NCI-H146 (cell line): ENCODE results near the gene FLII.
A peak's percentile ranks its signal among the peaks of the same experiment; 100 is the strongest.

Experiments
- DNase-seq: peaks from one replicate; lab custom pipeline; 2025; lab: John Stamatoyannopoulos, UW

FLII gene

DNA sequence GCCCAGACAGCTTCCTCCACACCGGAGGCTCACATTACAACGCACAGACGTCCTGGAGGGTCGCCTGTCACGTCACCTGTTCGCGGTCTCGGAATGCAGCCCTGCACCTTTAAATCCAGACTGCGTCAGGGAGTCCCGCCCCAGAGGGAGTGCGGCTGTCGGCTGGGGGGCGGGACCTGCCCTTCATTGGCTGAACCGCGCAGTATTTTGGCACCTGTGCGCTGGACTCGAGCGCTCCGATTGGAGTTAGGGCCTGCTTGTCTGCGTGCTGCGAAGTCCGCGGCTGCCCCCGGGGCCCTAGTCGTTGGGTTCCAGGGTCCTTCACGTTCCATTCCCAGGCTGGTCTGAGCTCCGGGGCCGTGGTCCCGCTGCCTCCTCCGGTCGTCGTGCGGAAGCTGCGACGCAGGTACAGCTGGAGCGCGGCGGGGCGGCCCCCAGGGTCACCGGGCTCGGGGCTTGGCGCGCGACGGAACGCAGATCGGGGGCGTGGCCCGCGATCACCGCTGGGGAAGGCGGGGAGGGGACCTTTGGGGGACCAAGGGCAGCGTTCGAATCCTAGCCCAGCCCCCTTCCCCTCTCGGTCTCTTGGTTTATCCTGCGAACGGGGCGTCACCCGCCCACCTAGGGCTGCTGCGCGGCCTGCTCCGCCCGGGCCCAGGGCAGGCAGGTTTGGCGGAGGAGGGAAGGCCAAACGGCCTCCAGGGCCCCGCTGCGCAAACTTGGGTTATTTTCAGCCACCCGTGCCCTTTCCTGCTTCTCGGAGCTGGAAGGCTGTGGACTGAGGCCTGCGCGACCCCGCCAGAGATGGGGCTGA is 2.0 kb upstream of the FLII start, which contains the start of gene MIEF2:
TSS of gene MIEF2 (plus strand) at position 331 of the 814 bp plus-strand sequence. CDS start 2,059 bp downstream, outside the sequence.
- DNase-seq: peak; percentile 95

DNA sequence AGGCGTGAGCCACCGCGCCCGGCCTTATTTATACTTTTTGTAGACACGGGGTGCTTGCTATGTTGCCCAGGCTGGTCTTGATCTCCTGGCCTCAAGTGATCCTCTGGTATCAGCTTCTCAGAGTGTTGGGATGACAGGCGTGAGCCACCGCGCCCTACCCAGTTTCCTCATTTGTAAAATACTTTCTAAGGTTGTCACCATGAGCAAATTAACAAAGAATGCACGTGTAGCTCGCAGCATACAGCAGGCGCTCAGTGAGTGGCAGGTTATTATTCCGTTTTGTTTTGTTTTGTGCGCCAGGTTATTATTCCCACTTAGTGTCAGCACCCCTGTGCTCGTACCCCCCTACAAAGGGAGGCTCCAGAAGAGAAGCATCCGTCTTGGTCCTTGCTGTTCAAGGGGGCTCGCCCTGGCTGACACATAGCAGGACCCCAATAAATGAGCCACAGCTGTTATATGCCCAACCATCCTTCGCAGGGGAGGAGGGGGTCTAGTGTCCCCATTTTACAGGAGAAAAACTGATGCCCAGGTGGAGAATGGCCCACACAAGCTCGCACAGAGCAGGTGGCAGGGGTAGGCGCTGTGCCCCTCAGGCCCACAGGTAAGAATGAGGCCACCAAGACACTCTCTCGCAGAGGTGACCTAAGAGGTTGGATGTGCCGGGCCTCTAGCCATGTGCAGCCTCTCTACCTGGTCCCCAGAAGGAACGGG is 1.2 kb upstream of the FLII start:
- no peak for DNase-seq

DNA sequence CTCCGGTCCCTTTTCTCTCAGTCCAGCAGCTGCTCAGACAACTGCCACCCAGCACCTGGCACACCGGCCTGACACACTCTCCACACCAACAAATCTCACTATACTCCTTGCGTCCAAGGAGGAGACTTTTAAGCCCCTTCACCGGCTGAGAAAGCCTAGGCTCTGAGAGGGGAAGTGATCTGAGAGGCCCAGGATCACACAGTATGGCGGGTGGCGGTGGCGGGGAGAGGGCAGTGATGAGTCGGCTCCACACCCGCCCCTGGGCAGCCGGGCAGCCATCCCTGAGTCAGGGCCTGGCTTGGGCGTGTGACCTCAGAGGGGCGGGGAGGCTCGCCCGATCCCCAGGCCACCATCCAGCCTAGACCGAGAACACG is 569 bp downstream of the FLII start:
- peak; percentile 67 for DNase-seq

DNA sequence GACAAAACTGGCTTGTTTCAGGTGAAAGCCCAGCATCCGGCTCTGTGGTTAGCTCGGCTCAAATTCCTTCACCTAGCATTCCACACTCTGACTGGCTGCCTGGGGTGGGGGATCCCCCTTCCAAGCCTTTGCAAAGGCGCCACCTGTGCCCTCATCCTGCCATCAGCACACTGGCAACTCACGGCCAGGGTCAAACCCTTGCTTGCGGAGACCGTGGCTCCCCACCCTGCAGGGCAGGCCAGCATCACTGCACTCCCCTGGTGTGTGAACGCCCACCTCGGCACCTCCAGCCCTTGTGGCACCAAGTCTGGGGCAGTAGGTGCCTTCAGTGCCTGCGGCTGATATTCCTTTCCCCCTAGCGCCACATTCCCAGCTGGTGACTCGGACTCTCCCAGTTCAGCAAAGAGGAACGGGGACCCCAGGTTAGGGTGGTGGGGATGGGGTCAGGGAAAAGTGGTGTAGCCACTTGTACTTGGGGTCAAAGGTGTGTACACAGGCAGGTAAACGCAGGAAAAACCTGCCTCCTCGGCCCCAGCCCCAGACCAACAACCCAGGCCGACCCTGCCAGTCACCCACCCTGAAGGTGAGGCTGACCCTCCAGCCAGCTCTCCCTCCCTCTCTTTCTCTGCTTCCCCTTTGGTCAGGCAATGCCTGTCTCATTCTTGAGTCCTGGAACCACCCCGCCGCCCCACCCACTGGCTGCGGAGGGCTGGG is 1.1 kb downstream of the FLII start:
- no peak for DNase-seq

DNA sequence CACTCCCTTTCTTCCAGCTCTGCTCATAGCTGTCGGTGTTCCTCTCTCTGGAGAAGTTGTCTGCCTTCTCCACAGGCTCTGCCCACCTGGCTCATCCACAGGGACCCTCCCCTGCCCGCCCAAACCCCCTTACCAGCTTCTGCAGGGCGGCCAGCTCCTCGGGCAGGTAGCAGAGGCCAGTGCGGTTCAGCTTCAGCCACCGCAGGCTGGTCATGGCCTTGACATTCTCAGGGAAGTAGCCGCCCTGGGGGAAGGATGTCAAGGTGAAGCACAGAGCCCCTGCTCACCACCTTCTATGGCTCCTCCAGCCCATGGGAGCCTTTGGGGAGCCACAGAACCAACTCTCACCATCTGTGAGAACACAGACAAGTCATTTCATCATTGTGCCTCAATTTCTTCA is 1.8 kb downstream of the FLII start:
- no peak for DNase-seq

DNA sequence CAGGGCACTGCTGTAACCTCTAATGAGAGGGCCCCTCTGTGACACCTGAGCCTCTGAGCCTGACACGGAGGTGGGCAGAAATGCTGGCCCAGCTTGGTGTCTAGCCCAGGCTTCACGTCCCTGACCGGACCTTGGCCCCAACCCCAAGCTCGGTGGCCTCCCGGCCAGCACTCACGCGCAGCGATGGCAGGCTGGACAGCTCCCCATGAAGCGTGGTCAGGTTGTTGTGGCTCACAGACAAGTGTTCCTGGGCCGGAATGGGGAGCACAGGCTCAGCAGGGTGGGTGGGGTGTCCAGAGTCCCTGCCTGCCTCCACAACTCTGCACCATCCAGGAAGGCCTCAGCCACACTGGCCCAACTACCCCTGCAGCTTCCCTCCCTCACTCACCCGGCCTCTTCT is 2.2 kb downstream of the FLII start:
- no peak for DNase-seq

DNA sequence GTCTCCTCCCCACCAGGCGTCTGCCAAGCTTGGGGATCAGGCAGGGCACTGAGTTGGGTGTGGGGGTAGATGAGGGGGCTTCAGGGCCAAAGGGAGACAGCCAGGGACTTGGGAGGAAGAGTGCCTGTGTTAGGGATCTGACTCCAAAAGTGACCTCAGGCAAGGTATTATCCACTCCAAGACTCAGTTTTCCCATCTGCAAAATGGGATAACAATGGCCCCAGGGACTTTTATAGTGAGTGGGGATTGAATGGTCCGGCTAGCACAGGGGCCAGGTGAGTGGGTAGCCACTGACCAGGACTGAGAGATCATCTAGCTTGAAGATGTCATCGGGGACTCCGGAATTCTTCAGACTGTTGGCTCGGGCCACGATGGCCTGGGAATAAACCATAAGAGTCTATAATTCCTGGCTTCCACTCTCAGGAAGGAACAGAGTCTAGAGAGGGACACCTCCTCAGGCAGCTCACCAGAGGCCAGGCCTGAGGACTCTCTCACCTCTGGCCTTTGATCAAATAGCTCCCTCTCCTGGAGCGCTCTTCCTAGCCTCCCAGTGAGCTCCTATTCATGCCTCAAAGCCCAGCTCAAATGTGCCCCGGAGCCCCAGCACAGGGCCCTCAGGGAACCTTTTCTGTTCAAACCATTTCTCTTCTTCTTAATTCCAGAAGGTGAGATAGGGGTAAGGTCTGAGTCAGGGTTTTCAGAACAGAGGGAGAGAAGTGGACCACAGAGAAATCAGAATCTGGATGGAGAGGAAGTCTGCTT is 3.5 kb downstream of the FLII start:
- DNase-seq: no peak

DNA sequence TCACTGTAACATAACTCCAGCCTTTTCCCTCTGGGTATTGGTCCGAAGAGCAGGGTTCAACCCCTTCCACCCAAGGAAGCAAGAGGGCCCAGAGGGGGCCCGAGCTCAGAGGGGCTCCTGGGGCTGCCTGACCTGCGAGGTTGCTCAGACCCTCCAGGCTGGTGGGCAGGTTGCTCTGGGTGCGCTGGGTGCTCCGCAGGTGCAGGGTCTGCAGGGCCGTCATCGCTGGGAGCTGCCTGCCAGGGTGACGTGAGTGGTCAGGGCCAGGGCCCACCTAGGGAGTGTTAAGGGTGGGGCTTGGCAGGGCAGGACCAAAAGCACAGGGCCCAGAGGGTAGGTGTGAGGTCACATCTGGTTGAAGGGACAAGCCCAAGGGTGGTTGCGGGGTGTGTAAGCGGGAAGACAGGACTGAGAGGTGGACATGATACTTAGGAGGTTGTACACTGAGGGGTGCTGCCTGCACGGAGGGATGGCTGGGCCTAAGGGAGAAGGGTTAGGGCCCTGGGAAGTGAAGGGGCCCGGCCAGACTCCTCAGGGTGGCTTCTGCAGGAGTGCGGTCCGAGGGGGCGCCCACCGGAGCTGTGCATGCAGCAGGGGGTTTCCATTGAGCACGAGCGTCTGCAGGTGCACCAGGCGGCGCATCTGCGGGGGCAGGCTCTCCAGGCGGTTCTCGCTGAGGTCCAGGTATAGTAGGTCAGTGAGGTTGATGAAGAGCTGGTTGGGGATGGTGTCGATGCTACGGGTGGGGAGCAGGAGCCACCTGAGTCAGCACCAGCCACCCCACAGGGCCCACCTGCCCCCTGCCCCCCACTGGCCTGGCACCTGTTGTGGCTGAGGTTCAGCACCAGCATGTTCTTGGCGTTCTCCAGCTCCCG is 4.4 kb downstream of the FLII start:
- DNase-seq: no peak

DNA sequence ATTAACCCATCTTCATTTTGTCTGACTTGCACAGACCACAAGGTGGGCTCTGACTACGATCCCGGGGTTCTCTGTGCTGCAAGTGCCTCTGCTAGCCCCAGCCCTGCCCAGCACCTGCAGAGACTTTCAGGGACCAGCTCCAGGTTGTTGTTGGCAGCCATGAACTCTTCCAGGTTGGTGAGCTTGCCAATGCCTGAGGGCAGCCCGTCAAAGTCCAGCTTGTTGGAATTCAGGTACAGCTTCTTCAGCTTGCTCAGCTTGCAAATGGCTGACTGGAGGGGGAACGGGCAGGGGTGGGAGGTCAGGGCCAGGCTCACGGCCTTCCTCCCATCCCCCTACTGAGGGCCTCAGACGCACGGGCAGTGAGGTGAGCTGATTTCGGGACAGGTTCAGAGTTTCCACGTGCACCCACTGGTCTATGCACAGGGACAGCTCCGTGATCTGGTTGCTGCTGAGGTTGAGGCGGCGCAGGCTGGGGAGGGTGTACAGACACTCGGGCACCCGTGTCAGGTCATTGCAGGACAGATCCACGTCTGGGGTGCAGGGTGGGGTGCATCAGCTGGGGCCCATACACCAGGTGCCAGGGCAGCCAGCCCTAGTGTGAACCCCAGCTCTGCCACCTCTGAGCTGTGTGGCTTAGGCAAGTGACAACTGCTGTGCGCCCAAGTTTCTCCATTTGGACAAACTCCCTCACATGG is 5.2 kb downstream of the FLII start:
- DNase-seq: no peak

DNA sequence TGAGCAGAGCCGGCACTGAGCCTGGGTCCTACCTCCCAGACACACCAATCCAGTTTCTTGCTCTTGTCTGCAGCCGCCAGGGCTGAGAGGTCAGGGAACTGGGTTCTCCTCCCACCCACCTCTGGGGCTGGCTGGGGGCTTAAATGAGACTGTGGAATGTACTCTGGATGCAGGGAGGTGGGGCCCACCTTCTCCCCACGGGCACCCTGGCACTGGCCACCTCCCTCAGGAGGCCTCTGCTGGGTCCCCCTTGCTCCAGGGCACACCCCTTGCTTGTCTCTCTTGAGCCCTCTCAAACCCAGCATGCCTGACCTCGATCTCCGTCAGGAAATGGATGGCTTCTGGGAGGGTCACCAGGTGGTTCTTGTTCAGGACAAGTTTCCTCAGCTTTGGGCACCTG is 6.4 kb downstream of the FLII start:
- no peak for DNase-seq

DNA sequence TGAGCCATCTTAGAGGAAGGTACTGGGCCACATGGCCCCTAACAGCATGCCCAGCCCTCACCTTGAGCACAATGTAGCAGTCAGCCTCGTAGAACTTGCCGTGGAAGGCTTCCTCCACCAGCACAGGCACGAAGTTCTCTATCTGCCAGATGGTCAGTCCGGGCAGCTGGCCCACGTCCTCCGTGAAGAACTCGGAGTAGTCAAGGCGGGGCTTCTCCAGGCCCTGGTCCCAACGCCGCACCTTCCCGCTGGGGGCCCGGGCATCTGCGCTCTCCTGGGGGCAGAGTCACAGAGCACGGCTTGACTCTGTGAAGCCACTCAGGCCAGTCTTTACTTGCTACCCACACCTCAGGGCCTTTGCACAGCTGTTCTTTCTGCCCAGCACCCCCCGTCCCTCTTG is 7.3 kb downstream of the FLII start:
- DNase-seq: no peak

DNA sequence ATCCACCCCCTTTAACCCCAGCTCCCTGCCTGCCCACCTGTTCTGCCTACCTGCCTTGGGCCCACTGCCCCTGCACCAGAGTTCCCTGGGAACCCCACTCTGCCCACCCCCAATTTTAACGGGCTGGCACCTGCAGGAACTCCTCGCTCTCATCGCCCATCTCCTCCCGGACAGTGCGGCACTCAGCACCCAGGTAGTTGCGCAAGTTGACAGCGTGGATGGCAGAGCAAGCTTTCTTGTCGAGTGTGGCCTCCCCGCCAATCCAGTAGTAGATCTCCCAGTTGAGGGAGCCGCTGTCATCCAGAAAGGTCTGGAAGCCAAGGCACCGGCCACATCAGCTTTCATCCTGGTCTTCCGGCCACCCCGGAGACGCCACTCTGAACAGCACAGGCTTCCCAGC is 7.8 kb downstream of the FLII start:
- DNase-seq: no peak

DNA sequence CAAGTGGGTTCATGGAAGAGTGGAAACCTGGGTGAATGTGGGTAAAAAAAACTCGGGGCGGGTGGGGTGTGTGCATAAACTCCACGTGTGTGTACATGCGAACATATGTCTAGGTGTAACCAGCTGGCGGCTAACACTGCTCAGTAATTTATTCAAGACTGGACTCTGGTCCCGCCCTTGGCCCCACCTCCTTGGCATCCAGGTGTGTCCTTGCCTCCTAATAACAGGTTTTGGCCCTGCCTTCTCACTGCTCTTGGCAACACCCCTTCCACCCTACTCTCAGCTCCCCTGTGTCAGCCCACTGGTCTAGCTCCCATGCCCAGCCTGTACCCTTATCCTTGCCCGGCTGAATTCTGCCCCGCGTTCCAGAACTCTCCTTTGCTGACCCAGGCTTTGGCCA is 8.3 kb downstream of the FLII start:
- peak; percentile 57 for DNase-seq

DNA sequence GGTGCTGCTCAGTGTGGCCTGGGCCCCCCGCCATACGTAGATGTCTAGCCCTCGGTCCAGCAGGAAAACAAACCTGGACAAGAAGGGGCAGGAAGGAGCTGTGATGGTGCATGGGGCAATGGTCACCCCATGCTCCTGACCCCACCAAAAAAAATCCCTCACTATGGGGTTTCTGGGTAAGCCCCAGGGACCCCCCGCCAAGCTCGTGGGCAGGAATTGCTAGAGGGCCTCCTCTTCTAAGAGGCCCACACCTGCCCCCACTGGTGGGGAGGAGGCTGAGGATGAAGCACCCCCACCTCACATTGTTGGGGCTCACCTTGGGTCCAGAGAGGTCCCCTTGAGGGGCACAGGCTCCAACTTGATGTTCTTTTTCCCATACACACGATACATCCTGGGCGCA is 9.7 kb downstream of the FLII start:
- no peak for DNase-seq

DNA sequence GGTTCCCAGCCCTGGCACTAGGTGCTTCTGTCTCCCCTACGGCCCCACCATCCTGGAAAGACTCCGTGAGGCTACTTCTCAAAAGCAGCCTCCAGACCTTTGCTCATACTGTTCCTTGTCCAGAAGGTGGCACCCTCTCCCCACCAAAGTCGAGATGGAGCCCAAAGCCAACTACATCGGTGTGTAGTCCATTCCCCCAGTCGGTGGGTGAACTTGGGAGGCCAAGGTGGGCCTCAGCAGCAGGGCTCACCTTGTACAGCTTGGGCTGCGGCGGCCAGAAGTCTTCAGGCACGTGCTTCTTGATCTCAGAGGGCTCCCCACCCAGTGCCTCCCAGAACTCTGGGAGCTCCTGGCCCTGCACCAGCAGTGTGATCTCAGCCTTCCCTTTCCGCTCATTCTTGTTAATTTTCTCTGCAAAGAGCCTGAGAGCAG is 10.2 kb downstream of the FLII start:
- peak; percentile 60 for DNase-seq

DNA sequence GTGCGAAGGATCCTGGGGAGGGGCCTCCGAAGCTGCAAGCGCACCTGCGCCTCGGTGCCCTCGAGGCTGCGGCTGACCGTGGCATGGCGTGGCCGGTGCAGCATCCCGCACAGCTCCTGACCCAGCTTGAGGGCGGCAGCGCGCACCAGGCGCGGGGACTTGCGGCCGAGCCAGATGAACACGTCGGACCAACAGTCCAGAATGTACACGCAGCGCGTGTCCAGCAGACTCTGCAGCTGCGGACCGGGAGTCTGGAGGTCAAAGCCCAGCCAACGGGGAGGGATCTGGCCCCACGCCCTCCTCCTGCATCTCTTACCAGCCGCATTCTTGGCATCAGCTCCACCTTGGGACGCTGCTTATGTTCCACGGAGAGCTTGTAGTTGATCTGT is 10.9 kb downstream of the FLII start:
- no peak for DNase-seq

DNA sequence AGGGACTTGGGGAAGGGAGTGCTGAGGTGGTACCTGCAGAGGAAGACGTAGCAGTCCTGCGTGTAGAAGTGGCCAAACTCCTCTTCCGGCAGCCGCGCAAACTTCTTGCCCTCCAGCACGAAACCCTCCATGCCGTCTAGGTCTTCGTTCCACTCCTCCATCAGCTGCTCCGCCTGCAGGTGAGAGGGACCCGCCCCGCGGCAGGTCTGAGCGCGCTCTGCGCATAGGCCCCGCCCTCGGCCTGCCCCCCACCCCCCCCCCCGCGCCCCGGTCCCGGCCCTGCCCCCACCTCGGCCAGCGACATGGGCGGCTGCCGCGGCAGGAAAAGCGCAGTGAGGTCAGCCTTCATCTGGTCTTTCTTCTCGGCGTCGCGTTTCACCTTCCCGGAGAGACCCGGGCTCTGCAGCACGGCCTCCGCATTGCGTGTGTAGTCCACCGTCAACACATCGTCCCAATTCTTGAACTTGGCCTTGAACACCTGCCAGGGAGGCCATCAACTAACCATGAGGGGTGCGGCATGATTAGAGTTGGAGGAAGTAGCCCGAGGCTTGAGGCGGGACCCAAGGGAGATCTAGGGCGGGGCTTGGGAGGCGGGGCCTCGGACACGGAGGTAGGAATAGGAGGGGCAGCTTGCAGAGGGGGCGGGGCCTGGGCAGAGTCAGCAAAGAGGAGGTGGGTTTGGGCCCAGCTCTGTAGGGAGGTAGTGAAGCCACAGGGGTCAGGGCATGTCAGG is 11.5 kb downstream of the FLII start:
- DNase-seq: peak; percentile 51

DNA sequence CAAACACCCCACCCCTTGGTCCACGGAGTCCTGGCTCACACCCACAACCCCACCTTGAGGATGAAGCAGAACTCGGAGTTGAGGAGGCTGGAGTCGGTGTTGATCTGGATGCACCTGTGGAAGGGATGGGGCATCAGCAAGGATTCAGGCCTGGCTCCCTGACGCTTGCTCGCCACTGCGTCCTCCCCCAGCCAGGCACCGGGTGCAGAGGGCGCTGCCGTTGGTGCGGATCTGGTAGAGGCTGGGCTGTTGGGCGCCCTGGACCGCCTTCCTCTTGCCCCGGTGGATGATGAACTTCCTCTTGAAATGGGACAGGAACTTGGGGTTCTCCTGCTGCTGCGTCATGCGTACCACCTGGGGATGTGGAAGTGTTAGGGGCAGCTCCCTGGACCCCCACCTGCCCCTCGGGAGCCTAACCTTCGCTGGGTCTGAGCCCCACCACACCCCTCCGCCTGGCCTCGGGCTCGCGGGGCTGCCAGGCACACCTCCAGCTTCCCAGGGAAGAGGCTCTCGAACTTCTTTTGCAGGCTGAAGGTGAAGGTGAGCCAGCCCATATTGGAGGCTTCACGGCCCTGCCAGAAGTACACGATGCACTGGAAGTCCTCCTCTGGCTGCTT is 12.3 kb downstream of the FLII start:
- DNase-seq: no peak

DNA sequence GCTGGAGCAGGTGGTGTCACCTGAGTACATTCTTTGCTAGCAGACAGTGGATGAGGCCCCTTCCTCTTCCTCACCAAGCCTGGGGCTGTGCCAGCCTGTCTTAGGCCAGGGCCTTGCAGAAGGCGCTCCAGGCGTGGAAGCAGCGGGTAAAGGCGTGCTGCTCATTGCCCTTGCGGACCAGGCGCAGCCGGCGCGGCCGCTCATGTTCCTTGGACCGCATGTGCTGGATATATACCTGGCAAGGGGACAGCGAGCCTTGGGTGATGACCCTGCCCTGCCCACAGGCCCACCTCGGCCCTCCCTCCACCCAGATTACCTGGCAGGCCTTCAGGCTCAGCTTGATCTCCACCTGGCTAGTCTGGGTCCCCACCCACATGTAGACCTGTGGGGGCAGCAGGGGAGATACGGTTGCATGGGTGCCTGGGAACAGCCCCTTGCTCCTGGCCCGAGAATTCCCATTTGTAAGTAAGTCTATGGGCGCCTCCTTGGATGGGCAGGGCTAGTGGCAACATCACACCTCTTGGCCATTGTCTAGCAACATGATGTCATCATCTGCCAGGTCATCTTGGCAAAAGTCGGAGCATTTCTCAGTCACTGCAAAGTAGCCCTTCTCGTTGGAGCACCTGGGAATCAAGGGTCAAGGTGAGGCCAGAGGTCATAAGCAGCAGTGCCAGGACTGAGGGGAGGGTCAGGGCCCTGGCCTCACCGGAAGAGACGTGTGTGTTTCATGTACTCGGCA is 13.3 kb downstream of the FLII start:
- no peak for DNase-seq
